CD4-positive, alpha-beta T cell treated with Interleukin-10 for 1 hour (primary cell): ENCODE measurements around the gene MZF1.

ENCODE experiments used
- DNase-seq: peaks from one replicate; pipeline ENCODE4 v3.0.0-alpha.2; 2020

The MZF1 gene

DNA sequence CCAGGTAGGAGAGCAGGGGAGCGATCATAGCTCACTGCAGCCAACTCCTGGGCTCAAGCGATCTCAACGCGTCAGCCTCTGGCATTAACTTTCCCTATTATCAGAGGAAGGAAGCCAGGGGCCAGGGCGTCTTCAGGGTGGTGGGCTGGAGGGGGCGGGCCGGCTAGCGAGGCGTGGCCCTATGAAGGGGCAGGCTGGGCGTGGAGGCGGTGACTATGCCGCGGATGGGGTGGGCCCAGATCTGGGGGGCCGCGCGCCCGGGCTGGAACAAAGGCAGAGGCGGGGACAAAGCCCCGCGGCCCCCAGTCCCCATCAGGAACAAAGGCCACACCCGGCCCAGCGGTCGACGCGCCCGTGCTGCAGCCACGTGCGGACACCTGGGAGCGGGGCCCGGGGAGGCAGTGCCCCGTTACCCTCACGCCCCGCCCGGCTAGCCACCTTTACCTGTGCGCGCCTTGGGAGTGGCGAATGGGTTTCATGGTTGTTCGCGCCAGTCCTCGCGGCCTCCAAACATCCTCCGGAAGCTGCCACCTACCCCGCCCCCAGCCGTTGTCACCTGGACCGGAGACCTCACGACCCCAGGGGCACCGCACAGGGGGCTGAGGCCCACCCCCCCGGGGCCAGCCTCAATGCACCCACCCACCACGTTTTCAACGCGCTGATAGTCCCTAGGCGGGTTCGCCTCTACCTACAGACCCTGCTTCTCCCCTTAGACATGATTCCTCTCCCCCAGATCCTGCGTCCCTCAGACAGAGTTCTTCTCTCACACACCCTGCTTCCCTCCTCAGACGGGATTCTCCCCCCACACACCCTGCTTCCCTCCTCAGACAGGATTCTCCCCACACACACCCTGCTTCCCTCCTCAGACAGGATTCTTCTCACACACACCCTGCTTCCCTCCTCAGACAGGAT lies 34.6 kb downstream of the MZF1 start:
- DNase-seq: peak; percentile 46

DNA sequence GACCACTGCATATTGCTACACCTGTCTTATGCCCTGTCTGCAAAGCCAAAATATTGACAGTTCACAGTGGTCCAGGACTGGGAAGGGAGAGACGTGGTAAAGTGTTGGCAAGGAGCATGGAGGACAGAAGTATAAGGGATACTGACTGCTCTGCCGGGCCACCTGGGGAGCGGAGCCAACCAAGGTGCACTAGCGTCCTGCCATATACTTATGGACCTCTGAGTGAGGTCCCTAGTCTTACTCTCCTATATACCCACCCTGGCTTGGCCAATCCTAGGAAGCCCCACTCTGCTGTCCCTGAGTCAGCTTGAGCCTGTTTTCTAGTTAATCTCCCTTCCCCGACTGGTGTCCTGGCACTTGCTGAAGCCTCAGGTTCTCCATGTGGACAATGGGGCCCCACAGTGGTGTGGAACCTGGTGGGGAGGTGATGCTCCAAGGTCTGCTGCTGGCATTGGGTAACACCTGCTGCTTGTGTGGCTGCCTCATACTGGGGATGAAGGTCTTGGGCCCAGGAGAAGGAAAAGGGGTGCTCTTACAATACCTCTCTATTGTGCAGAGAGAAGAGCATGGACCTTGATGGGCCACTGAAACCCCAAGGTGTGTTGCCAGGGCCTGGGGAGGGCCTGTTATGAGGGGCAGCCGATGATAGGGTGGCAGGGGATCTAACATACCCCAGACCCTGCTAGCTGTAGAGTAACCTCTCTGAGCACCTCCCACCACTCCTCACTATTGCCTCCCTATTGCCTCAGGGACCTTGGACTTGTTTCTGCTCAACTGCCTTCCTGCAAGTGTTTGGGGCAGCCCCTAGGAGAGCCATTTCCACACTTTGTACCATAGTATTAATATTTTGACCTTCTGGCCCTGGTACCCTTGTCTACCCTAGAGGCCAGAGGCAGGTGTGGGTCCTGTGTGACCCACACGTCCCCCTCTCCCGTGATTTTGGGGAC lies 36.0 kb downstream of the MZF1 start:
- no peak for DNase-seq

DNA sequence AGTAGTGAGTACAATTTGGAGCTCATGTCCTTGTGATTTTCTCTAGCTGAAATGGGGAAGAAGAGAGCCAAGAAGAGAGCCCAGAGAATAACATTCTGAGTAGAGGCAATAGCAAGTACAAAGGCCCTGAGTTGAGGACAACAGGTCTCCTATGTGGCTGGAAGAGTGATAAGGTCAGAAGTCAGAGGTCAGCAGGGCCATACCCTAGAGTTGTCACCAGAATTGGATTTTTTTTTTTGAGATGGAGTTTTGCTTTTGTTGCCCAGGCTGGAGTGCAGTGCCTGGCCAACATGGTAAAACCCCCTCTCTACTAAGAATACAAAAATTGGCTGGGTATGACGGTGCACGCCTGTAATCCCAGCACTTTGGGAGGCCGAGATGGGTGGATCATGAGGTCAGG lies 37.3 kb downstream of the MZF1 start:
- DNase-seq: no peak

DNA sequence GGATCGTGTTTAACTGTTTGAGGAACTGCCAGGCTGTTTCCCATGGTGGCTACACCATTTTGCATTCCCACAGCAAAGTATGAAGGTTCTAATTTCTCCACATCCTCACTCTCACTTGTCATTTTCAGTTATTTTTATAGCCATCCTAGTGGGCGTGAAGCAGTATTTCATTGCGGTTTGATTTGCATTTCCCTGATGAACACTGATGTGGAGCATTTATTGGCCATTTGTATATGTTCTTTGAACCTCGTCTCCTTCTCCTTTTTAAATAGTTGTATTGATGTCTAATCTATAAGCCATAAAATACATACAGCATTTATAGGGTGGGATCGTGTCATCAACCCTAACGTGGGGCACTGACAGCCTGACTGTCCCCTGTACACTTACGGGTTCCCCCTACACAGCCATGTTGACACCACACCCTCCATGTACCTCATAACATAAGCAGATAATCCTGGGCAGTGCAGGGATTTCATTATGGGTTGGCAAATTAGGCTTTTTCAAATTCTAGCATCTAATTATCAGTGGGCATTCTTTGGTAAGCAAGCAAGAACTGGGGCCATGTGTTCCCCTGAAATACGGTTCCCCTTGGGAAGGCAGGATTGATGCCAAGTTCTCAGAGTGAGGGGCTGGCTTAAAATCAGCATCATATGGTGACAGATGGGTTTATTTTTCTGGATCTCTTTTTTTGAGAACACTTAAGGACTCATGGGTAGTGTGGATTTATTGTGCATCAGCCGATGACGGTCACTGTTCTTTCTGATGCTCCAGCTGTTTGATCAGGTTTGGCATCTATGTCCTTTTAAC lies 41.9 kb downstream of the MZF1 start:
- no peak for DNase-seq

DNA sequence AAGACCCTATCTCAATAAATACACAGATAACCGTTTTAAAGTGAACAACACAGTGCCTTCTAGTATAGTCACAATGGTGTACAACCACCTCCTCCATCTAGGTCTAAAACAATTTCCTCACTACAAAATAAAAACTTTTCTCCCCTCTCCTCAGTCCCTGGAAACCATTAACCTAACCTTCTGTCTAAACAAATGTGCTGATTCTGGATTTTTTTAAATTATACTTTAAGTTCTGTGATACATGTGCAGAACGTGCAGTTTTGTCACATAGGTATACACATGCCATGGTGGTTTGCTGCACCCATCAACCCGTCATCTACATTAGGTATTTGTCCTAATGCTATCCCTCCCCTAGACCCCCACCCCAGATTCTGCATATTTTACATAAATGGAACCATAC lies 43.7 kb downstream of the MZF1 start:
- no peak for DNase-seq

DNA sequence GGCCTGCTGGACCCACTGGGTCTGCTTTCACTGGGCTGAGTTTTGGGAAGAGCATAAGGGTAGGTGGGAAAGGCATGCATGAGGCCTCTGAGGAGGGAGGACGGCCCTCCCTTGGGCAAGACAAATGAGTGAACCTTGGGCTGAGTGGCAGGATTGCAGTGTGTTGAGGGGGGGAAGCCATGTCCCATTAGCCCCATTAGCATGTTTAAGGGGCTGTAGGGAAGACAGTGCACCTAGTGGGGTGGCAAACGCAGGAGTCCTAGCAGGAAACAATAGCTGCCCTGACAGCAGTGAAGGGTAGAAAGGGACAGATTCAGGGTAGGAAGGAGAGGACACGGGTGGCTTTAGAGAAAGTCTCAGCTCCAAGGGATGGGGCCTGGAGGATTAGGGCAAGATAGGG lies 50.4 kb downstream of the MZF1 start:
- no peak for DNase-seq

DNA sequence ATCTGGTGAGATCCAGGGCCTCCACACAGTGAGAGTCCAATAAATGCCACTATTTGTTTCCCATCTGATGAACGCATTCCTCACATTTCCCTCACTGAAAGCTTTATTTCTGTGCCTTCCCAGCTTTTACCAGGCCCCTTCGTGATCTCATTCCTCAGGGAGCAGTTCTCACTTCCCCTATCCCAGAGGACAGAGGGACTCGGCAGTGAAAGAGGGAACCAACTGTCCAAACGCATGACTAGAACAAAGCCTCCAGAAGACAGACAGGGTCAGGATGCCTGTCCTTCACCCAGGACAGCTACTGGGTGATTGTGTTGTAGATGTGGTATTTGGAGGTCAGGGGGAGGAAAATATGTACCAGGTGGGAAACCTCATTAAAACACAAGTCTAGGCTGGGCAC lies 51.5 kb downstream of the MZF1 start:
- no peak for DNase-seq

DNA sequence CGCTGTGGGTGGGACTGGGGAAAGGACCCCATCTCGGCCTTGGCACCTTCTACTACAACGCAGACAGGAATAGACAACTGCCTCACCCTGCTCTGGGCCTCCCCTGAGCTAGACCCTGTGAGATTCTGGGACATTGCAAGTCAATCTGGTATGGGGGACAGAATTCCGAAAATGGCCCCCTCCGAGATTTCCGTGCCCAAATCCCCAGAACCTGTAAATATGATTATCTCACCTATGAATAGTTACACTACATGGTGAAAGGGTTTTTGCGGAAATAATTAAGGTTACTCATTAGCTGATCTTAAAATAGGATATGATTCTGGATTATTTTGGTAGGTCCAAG lies 52.9 kb downstream of the MZF1 start:
- no peak for DNase-seq

DNA sequence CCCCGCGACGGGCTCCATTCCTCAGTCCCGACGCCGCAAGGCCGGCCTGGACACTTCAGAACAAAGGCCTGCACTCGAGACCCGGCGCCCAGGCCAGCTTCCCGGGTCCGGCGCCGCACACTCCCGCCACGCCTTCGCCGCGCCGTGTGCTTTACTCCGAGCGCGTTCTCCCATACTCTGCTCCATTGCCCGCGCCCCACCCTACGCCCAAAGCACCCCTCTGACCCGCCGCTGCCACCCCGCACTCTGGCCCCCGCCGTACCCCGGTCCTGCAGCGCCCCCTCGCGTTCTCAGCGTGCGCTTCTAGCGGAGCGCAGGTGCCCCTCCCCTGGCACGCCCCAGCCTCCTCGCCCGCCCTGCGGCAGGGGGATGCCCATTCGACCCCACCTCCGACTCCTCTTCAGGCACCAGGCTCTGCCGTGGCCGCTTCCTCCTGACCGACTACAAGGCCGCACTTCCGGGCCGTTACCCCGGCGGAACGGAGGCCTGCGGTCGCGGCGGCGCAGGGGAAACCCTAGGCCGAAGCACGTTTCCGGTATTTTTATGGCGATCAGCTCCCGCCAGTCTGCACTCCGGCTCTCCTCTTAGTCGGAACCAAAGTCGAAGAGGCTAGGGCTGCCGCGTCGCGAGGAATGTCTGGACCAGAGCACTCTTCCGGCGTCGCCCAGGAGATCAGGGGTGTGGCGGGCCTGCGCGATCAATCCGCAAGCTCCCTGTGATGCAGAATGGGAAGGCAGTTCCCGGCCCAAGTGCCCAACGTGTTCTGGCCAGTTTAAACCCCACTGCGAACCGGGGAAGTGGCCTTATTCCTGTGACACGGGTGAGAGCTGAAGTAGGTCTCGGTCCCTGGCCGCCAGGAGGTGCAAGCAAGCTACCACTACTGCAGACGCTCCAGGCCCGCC lies 53.5 kb downstream of the MZF1 start, which contains the start of gene ZBTB45:
Gene ZBTB45, minus strand, starts transcription at position 456 of the 902 bp plus-strand sequence. CDS start 2,137 bp downstream, outside the sequence.
- DNase-seq: peak; percentile 93

DNA sequence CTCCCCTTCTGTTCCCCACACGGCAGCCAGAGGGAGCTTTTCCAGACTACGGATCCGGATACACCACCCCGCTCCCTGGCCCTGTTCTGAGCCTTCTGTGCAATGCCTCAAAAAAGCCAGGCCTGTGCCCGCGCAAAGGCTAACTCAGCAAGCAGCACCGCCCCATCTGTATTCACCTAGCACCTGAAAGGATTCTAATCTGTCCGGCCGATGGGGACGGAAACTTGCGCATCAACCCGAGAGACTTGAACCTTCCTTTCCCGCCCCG lies 54.1 kb downstream of the MZF1 start:
- peak; percentile 52 for DNase-seq

DNA sequence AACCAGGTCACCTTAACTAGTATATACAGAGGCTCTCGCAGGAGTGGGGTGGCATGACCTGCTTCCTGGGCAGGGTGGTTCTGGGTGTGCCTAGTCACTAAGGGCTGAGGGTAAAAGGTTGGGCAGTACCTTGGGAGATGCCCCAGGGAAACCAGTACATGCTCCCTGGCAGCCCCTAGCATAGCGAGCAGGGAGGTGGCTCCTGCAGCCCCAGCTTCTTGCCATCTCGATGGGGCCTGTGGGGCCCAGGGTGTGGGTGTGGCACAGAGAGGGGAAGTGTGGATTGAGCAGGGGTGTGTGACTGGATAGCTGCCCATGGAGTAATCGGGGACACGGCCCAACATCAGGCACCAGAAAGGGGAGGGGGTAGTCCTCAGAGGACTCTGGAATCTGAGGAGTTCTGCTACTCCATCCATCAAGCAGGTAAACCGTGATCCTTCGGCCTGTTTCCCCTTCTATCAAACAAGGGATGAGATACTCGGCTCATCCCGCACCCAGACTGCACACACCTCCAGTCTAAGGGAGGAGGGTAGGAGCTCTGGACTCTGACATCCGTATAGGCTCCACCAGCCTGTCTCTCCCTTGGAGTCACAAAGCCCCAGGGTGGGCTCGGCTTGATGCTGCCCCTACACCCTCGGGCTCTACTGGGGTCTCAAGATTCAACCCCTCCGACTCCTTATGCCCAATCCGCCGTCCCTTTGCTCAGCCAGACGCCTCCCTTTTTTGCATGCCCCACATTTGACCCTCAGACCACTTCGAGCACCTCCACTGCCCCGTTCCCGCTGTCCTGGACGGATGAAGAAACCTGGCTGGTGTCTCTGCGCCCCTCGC lies 54.7 kb downstream of the MZF1 start:
- DNase-seq: no peak

DNA sequence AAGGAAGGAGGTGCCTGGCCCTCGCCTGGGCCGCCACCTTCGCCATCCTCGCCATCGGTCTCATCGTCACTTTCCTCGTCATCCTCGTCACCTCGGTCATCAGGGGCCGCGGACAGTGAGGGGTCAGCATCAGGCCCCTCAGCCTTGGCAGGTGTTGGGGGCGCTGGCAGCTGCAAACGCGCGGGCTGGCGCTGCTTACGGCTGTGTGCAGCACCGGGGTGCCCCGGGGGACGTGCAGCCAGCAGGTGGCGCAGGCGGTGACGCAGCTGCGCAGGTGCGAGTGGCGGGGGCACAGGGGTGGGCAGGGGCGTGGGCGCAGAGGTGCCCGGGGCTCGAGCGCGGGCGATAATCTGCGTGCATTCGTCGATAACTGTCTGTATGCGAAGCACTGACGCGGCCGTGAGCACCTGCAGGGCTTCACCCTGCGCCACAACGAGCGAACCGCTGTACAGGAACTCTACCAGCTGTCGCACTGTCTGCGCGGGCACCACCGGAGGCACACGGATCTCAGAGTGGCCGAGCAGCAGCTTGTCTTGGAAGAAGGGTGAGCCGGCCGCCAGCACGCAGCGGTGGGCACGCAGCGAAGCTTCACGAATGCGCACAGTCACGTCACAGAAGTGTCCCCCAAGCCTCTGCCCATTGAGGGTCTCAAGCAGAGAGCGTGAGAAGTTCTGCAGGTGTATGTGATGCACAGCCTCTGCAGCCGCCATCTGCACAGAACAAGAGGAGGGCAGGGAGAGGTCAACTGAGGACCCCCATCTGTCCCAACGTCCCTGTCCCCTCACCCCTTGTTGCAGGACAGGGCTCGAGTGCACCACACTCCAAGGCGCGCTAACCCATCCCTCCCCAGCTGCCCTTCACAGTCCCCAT lies 55.9 kb downstream of the MZF1 start:
- DNase-seq: no peak

DNA sequence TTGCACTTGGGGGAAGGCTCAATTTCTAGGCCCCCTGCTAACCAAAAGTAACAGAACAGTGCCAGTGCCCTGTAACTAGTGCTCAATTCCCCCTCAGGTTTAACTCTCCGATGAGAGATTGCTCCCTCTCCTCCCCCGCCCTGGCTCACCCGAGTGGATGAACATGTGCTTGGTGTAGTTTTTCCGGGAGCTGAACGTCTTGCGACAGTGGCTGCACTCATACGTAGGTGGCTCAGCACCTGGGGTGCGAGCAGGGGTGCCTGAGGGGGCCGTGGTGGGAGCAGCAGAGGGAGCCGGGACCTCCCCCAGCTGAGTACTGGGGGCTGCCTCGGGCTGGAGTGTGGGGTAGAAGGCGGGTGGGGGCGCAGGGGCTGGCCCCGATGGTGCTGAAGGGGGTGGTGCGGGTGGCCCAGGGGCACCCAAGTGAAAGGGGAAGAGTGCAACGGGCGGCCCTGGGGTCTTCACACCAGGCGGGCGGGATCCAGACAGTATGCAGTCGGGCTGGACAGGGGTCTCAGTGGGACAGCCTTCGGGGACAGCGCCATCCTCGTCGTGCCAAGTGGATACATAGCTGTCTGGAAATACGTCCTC lies 56.8 kb downstream of the MZF1 start:
- DNase-seq: no peak

DNA sequence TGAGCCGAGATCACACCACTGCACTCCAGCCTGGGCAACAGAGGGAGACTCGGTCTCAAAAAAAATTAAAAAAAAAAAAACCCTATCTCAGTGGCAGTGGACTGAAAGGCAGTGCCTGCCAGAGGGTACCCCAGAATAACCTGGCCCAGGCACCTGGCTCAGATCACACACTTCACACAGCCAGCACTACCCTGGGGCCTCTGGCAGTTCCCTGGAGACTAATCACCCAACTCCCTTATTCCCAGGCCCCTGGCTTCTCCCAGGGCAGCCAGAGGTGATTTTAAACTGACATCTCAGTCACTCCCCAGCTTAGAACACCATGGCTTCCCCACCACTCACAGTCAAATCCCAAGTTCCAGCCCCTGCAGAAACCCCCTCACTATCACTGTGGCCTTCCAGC lies 57.9 kb downstream of the MZF1 start:
- DNase-seq: no peak

DNA sequence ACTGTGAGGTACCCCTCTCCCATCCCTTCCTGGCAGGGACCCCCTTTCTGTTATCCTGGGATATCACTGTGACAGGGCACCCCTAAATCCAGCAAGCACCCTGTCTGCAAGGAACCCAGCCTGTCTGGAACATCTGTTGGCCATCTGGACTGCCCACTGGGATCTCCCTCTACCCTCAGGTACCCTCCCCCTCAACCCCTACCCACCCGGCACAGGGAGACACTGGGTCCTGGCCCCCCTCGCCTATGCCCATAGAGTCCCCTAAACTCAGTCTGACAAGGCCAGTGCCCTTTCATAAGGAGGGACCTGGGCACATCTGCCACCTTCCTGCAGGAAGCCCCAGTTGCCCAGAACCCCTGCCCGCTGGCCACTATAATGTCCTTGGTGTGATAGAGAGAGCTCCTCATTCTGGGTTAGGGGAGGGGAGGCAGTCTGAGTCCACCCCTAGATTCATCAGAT lies 58.5 kb downstream of the MZF1 start:
- no peak for DNase-seq

DNA sequence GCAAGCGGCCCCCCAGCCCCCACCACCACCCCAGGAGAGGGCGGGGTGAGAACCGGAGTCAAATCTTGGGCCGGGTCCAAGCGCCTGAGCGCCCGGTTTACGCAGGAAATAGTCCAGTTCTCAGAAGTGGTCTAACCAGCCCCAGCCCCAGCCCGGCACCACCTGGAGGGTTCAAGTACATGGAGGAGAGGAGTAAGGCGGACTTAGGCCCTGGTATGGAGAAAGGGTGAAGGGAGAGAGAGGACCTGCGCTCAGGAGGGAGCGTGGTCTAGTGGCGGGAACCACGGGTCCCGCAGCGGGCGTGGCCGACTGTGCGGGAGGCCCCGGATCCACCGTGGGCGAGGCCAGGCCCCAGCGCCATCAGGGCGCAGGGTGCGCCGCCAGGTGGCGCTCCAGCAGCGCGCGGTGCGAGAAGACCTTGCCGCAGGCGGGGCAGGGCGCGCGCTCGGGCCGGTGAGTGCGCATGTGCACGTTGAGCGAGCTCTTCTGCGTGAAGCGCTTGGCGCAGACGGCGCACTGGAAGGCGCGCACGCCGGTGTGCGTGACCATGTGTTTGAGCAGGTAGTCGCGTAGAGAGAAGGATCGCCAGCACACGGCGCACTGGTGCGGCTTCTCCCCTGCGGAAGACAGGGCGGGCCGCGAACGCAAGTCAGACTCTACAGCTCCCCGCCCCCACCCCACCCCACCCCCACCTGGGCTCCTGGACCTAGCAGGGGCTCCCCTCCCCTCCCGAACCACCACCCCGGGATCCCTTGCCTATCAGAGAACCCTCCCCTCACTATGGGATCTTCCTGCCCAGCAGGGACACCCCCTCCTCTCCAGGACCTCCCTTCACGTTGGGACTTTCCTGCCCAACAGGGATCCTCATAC lies 59.2 kb downstream of the MZF1 start:
- DNase-seq: peak; percentile 94

DNA sequence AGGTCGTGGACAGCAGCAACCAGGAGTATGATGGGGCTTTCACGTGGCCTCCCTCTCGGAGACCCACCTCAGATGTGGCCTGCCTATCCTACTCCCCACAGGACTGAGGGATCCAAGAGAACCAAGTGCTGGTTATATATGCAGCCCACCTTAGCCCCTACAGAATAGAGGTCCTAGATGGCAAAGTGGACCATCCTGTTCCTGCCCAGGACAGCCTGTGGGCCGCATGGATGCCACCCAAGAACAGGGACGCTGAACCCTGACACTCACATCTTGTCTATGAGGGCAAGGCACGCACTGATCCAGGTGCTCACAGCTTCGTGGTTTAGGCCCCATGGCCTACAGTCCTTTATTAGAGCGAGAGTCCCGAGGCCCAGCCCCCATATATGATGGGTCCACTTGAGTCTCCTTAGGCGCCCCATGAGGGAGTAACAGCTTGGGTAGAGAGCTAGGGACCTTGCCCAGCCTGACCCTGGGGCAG lies 59.9 kb downstream of the MZF1 start:
- no peak for DNase-seq
